Liver (tissue), 9 donors: ENCODE measurements around the gene PTPRS. TPM values are rescaled to one million over a fixed set of nuclear protein-coding genes. Genes with fewer than 3 reads are reported as not detected.

Experiments
- DNase-seq: peaks from one replicate; pipeline ENCODE4 v3.0.0-alpha.2; 2017; ENCODE audit warnings: low spot score
- H3K27ac ChIP-seq, 2 donors: one replicate each; pipeline ENCODE4 v1.7.0; 2013; ENCODE audit warnings: inconsistent platforms in 2 of 2, low read length in 2 of 2, control low read depth in 1 of 2, low read depth in 1 of 2, mild to moderate bottlenecking in 1 of 2
- H3K27me3 ChIP-seq, 4 donors: one replicate each; pipeline versions ENCODE4 v1.6.1 to v1.7.0; 2013; ENCODE audit warnings: low read length in 3 of 4, inconsistent platforms in 1 of 4, mild to moderate bottlenecking in 1 of 4, moderate library complexity in 1 of 4; ENCODE audit not compliant: control insufficient read depth in 4 of 4, insufficient read depth in 4 of 4
- H3K36me3 ChIP-seq, 4 donors: one replicate each; pipeline versions ENCODE4 v1.6.1 to v1.7.0; 2013; ENCODE audit warnings: low read length in 3 of 4, mild to moderate bottlenecking in 3 of 4, low read depth in 1 of 4, moderate library complexity in 1 of 4; ENCODE audit not compliant: control insufficient read depth in 4 of 4, insufficient read depth in 3 of 4
- H3K4me1 ChIP-seq, 4 donors: one replicate each; pipeline versions ENCODE4 v1.6.1 to v1.7.0; 2013; ENCODE audit warnings: low read length in 3 of 4, mild to moderate bottlenecking in 3 of 4, moderate library complexity in 1 of 4; ENCODE audit not compliant: control insufficient read depth in 4 of 4, insufficient read depth in 4 of 4
- H3K4me3 ChIP-seq, 3 donors: one replicate each; pipeline versions ENCODE4 v1.6.1 to v1.7.0; 2013; ENCODE audit warnings: low read length in 3 of 3, control low read depth in 1 of 3, low read depth in 1 of 3, mild to moderate bottlenecking in 1 of 3
- H3K9ac ChIP-seq, 2 donors: one replicate each; pipeline ENCODE4 v1.7.0; 2013; ENCODE audit warnings: low read length in 2 of 2, mild to moderate bottlenecking in 2 of 2, moderate library complexity in 2 of 2, control low read depth in 1 of 2, low read depth in 1 of 2
- H3K9me3 ChIP-seq, 4 donors: one replicate each; pipeline versions ENCODE4 v1.6.1 to v1.7.0; 2013; ENCODE audit warnings: low read length in 3 of 4; ENCODE audit not compliant: control insufficient read depth in 4 of 4
- CTCF ChIP-seq: fragments of 150-350 bp; IDR thresholded peaks from 2 replicates; pipeline ENCODE4 v1.5.1; 2017; ENCODE audit warnings: improper control_type of control experiment, low read depth, low read length; ENCODE audit not compliant: missing input control
- FOXA2 ChIP-seq: IDR thresholded peaks from 2 replicates; pipeline ENCODE4 v1.6.1; 2016; ENCODE audit warnings: antibody characterized with exemption
- GABPA ChIP-seq, 2 donors: IDR thresholded peaks in 1 of 2; conservative IDR thresholded peaks in 1 of 2; 2 replicates each; pipeline ENCODE4 v1.6.1; 2016; ENCODE audit warnings: antibody characterized with exemption in 2 of 2, mild to moderate bottlenecking in 1 of 2, moderate library complexity in 1 of 2
- HNF4A ChIP-seq, 2 donors: conservative IDR thresholded peaks; 2 replicates each; pipeline ENCODE4 v1.6.1; 2016; ENCODE audit warnings: antibody characterized with exemption in 2 of 2, mild to moderate bottlenecking in 2 of 2
- JUND ChIP-seq, 2 donors: IDR thresholded peaks; 2 replicates each; pipeline ENCODE4 v1.6.1; 2016; ENCODE audit warnings: antibody characterized with exemption in 2 of 2
- RAD21 ChIP-seq, 2 donors: IDR thresholded peaks; 2 replicates each; pipeline ENCODE4 v1.6.1; 2016; ENCODE audit warnings: antibody characterized with exemption in 2 of 2, mild to moderate bottlenecking in 2 of 2
- RXRA ChIP-seq, 2 donors: IDR thresholded peaks; 2 replicates each; pipeline ENCODE4 v1.6.1; 2017 to 2018; ENCODE audit warnings: antibody characterized with exemption in 2 of 2, mild to moderate bottlenecking in 1 of 2
- SP1 ChIP-seq: IDR thresholded peaks from 2 replicates; pipeline ENCODE4 v1.6.1; 2018; ENCODE audit warnings: antibody characterized with exemption, mild to moderate bottlenecking
- TAF1 ChIP-seq: conservative IDR thresholded peaks from 2 replicates; pipeline ENCODE4 v1.6.1; 2016; ENCODE audit warnings: antibody characterized with exemption, mild to moderate bottlenecking
- YY1 ChIP-seq: IDR thresholded peaks from 2 replicates; pipeline ENCODE4 v1.6.1; 2016; ENCODE audit warnings: antibody characterized with exemption, mild to moderate bottlenecking
- WGBS: extraction: QIAGEN DNeasy Blood & Tissue Kit; methylation state at CpG from one replicate; pipeline ENCODE4 v1.1.7; 2013; 5-methylcytosine and 5-hydroxymethylcytosine counted together
- polyA plus RNA-seq, 2 donors: library from polyadenylated mRNA; stranded (reverse) in 1 of 2; unstranded in 1 of 2; fragments of 200-250 nt in 1 of 2; fragments of >200 nt in 1 of 2; fragmentation: Nextera tagmentation in 1 of 2; extraction: Ambion mirVana in 1 of 2; gene quantifications; one replicate each; pipeline versions ENCODE4 v1.2.1 to v1.2.3, GENCODE V29; 2013 to 2015
- total RNA-seq, 2 donors: library from RNA; depleted of rRNA; stranded (reverse); fragments of >200 nt; gene quantifications; one replicate each; pipeline ENCODE4 v1.2.3, GENCODE V29; 2014
- TF ChIP-seq, protein P1 (sequence below): IDR thresholded peaks from 2 replicates; pipeline ENCODE4 v1.6.1; 2016; ENCODE audit warnings: antibody characterized with exemption
- TF ChIP-seq, protein P2 (sequence below): IDR thresholded peaks from 2 replicates; pipeline ENCODE4 v1.6.1; 2016; ENCODE audit warnings: antibody characterized with exemption
- TF ChIP-seq, protein P3 (sequence below): IDR thresholded peaks from 2 replicates; pipeline ENCODE4 v1.6.1; 2016; ENCODE audit warnings: antibody characterized with exemption, mild to moderate bottlenecking
- donor health status: healthy.
- donor health status: healthy.
- donor health status: healthy.
- donor health status: healthy.
- donor health status: healthy.

PTPRS gene
- total and polyA plus RNA-seq, 4 donors: 1.3 to 49.7 (median 20.2) TPM

GRCh38 chr19:5292453-5292821 is 48.2 kb downstream of the PTPRS start:
- Histone ChIP-seq H3K9me3 (no peaks in the 10 kb centered on the region), H3K4me1 (peaks cover 1 to 26% (median 13%) of the 10 kb centered on the region in 4 donors), H3K9ac (peak overlapping the region in 1 of 2 donors; percentile 24), H3K27me3 (no peaks in the 10 kb centered on the region), H3K4me3 (peak overlapping the region in 2 of 3 donors; percentile 45 to 60), H3K27ac (no peak overlapping the region), H3K36me3 (no peaks in the 10 kb centered on the region)
- TF ChIP-seq JUND (IDR thresholded peaks at IDR 0.05): no peak
- DNase-seq: no peak
- WGBS: 19% methylated on average over 17 of the region's 17 CpGs

DNA sequence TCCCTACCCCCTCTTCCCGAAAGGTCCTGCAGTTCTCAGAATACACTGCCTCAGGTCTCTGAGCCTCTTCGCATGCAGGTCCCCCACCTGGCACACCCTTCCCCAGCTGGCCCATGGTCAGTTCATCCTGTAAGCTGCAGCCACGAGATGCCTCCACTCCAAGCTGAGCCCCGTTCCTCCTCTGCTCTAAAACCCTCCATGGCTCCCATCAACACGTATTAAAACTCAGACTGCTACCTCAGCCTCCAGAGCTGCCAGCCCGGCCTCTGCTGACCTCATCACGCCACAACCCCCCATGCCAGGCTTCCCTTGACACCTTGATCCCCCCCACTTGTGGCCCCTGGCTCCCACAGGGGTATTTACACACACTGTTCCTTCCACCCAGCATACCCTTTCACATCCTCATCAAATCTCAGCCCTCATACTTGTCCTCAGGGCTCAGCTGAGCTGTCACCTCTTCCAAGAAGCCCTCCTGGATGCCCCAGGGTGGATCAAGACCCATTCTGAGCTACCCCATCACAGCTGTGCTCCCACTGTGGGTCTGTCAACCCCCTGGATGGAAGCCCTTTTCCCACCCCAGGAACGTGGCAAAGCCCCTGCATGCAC is 48.9 kb downstream of the PTPRS start:
- Histone ChIP-seq H3K9me3 (no peaks in the 10 kb centered on the region), H3K36me3 (no peaks in the 10 kb centered on the region), H3K9ac (no peak overlapping the region), H3K4me3 (peak overlapping the region in 1 of 3 donors; percentile 60), H3K27me3 (no peaks in the 10 kb centered on the region), H3K27ac (no peak overlapping the region), H3K4me1 (peaks cover 1 to 26% (median 13%) of the 10 kb centered on the region in 4 donors)
- no peak for DNase-seq
- 85% methylated on average over 8 of the region's 8 CpGs for WGBS
- TF ChIP-seq YY1: no peak
- TF ChIP-seq HNF4A (conservative IDR thresholded peaks at IDR 0.05): no peak
- TF ChIP-seq GABPA (IDR thresholded peaks at IDR 0.05 in 1 of 2, conservative IDR thresholded peaks at IDR 0.05 in 1 of 2): no peak
- TF ChIP-seq, protein P1, sequence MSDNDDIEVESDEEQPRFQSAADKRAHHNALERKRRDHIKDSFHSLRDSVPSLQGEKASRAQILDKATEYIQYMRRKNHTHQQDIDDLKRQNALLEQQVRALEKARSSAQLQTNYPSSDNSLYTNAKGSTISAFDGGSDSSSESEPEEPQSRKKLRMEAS: no peak
- TF ChIP-seq, protein P2, sequence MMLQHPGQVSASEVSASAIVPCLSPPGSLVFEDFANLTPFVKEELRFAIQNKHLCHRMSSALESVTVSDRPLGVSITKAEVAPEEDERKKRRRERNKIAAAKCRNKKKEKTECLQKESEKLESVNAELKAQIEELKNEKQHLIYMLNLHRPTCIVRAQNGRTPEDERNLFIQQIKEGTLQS: no peak
- TF ChIP-seq TAF1: no peak
- no peak for TF ChIP-seq RAD21 (IDR thresholded peaks at IDR 0.05)
- no peak for TF ChIP-seq RXRA (IDR thresholded peaks at IDR 0.05)
- TF ChIP-seq FOXA2: no peak
- no peak for TF ChIP-seq CTCF
- no peak for TF ChIP-seq SP1
- TF ChIP-seq, protein P3, sequence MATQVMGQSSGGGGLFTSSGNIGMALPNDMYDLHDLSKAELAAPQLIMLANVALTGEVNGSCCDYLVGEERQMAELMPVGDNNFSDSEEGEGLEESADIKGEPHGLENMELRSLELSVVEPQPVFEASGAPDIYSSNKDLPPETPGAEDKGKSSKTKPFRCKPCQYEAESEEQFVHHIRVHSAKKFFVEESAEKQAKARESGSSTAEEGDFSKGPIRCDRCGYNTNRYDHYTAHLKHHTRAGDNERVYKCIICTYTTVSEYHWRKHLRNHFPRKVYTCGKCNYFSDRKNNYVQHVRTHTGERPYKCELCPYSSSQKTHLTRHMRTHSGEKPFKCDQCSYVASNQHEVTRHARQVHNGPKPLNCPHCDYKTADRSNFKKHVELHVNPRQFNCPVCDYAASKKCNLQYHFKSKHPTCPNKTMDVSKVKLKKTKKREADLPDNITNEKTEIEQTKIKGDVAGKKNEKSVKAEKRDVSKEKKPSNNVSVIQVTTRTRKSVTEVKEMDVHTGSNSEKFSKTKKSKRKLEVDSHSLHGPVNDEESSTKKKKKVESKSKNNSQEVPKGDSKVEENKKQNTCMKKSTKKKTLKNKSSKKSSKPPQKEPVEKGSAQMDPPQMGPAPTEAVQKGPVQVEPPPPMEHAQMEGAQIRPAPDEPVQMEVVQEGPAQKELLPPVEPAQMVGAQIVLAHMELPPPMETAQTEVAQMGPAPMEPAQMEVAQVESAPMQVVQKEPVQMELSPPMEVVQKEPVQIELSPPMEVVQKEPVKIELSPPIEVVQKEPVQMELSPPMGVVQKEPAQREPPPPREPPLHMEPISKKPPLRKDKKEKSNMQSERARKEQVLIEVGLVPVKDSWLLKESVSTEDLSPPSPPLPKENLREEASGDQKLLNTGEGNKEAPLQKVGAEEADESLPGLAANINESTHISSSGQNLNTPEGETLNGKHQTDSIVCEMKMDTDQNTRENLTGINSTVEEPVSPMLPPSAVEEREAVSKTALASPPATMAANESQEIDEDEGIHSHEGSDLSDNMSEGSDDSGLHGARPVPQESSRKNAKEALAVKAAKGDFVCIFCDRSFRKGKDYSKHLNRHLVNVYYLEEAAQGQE: no peak

Other genes with a start within 250 kb of the PTPRS start
- not detected for gene ZNRF4, start 114.6 kb upstream of the PTPRS start, total RNA-seq
- not detected for gene ZNRF4, start 114.6 kb upstream of the PTPRS start, polyA plus RNA-seq
- under 1 TPM in 1 of 2 donors, not detected in 1; 0.05 TPM for gene TINCR, start 227.1 kb upstream of the PTPRS start, total RNA-seq
- gene TINCR, start 227.1 kb upstream of the PTPRS start, polyA plus RNA-seq: under 1 TPM in 1 of 2 donors, not detected in 1; 0.08 TPM